ENCODE measurements around the gene SYTL2. TPM values are rescaled to one million over a fixed set of nuclear protein-coding genes. Genes with fewer than 3 reads are reported as not detected.

The SYTL2 gene
- total RNA-seq, 1 experiment from 2014 or later: 132 TPM

- Histone ChIP-seq H3K36me3 (ENCODE audit: control insufficient read depth, insufficient read depth, low read length) (no peaks in the 10 kb centered on the region), H3K9me3 (ENCODE audit: control insufficient read depth, insufficient read depth, low read depth, low read length) (peaks cover 10% of the 10 kb centered on the region; the same call in 1 of the 2 replicates), H3K27me3 (ENCODE audit: control insufficient read depth, insufficient read depth, low read length) (no peaks in the 10 kb centered on the region), H3K27ac (ENCODE audit: low read length) (peak overlapping the region; percentile 26; the same call in 1 of the 2 replicates), H3K4me1 (ENCODE audit: control insufficient read depth, insufficient read depth, low read length) (peaks cover 11% of the 10 kb centered on the region; the same call in 1 of the 2 replicates), H3K4me3 (ENCODE audit: low read depth in 2 of 2, low read length in 2 of 2) (no peak overlapping the region)
- ATAC-seq: no peak
- DNase-seq (ENCODE audit: low read depth, low spot score): no peak
- in situ Hi-C loops (cut with HindIII; ENCODE audit: low pct_unique_long_range_greater_than_20kb, low sequenced_read_pairs) (no loop called here), intact Hi-C loops (cut with micrococcal nuclease; ENCODE audit: unreplicated experiment) (no loop called here)
- TF ChIP-seq, protein P1, sequence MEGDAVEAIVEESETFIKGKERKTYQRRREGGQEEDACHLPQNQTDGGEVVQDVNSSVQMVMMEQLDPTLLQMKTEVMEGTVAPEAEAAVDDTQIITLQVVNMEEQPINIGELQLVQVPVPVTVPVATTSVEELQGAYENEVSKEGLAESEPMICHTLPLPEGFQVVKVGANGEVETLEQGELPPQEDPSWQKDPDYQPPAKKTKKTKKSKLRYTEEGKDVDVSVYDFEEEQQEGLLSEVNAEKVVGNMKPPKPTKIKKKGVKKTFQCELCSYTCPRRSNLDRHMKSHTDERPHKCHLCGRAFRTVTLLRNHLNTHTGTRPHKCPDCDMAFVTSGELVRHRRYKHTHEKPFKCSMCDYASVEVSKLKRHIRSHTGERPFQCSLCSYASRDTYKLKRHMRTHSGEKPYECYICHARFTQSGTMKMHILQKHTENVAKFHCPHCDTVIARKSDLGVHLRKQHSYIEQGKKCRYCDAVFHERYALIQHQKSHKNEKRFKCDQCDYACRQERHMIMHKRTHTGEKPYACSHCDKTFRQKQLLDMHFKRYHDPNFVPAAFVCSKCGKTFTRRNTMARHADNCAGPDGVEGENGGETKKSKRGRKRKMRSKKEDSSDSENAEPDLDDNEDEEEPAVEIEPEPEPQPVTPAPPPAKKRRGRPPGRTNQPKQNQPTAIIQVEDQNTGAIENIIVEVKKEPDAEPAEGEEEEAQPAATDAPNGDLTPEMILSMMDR (IDR thresholded peaks at IDR 0.05): no peak
- TF ChIP-seq SIN3A (IDR thresholded peaks at IDR 0.05; ENCODE audit: borderline replicate concordance, insufficient read depth, low read depth, low read length): no peak
- no peak for TF ChIP-seq REST (IDR thresholded peaks at IDR 0.05; ENCODE audit: insufficient read depth in 1 of 2, low read depth in 2 of 2, low read length in 1 of 2)
- TF ChIP-seq TCF7L2 (IDR thresholded peaks at IDR 0.05; ENCODE audit: low read depth, low read length): no peak
- no peak for TF ChIP-seq POLR2AphosphoS5 (IDR thresholded peaks at IDR 0.05; ENCODE audit: low read depth, low read length)
- CTCF ChIA-PET: no interaction called here
- POLR2A ChIA-PET: no interaction called here
- no TSS peak for BruUV-seq (replicated peaks)
Observed at GRCh38 chr11:85835729-85836128, 24.8 kb upstream of the SYTL2 start.

DNA sequence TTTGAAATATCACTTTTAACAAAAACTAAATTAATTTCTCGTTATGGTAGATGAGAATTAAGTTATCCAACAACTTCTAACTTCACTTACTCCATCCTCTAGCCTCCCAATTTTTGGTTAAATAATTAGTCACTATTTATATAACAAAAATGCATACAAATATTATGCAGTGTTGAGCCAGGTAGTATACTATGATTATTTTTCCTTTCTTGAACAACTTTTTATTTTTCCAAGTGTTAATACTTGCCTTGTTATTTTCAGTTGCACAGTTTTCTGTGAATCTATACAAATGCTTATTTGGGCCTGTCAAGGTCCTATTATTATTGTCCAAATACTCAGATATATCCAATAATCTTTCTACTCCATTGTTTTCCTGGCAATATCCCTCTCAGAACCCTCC, 24.3 kb upstream of the SYTL2 start:
- POLR2A ChIA-PET: no interaction called here
- intact Hi-C loops (cut with micrococcal nuclease; ENCODE audit: unreplicated experiment): no loop called here
- H3K27ac ChIP-seq (ENCODE audit: low read length): peak overlapping the region; percentile 26; the same call in 1 of the 2 replicates
- no peaks in the 10 kb centered on the region for H3K36me3 ChIP-seq (ENCODE audit: control insufficient read depth, insufficient read depth, low read length)
- H3K4me1 ChIP-seq (ENCODE audit: control insufficient read depth, insufficient read depth, low read length): peaks cover 15% of the 10 kb centered on the region
- no peak for DNase-seq (ENCODE audit: low read depth, low spot score)
- CTCF ChIA-PET: no interaction called here
- TF ChIP-seq SIN3A (IDR thresholded peaks at IDR 0.05; ENCODE audit: borderline replicate concordance, insufficient read depth, low read depth, low read length) (no peak), TCF7L2 (IDR thresholded peaks at IDR 0.05; ENCODE audit: low read depth, low read length) (no peak), POLR2AphosphoS5 (IDR thresholded peaks at IDR 0.05; ENCODE audit: low read depth, low read length) (no peak), REST (IDR thresholded peaks at IDR 0.05; ENCODE audit: insufficient read depth in 1 of 2, low read depth in 2 of 2, low read length in 1 of 2) (no peak)
- TF ChIP-seq, protein P1 (IDR thresholded peaks at IDR 0.05): no peak
- H3K9me3 ChIP-seq (ENCODE audit: control insufficient read depth, insufficient read depth, low read depth, low read length): peaks cover 10% of the 10 kb centered on the region; the same call in 1 of the 2 replicates
- BruUV-seq (replicated peaks): no TSS peak
- ATAC-seq: no peak
- H3K27me3 ChIP-seq (ENCODE audit: control insufficient read depth, insufficient read depth, low read length): no peaks in the 10 kb centered on the region
- H3K4me3 ChIP-seq (ENCODE audit: low read depth in 2 of 2, low read length in 2 of 2): no peak overlapping the region
- in situ Hi-C loops (cut with HindIII; ENCODE audit: low pct_unique_long_range_greater_than_20kb, low sequenced_read_pairs): no loop called here

All from Panc1 (cell line).